Activated effector memory CD4-positive, alpha-beta T cell treated with Interleukin-2 at 50 U/mL for 16 hours (primary cell): ENCODE data around the gene ARPC4.
"Not testable (repeated sequence)": the region's sequence is repeated elsewhere in the genome, so short reads cannot be mapped to it uniquely, and the experiment has no call there.

Source experiments
- DNase-seq: peaks from one replicate; pipeline ENCODE4 v3.0.0-alpha.2; 2020

Gene ARPC4

DNA sequence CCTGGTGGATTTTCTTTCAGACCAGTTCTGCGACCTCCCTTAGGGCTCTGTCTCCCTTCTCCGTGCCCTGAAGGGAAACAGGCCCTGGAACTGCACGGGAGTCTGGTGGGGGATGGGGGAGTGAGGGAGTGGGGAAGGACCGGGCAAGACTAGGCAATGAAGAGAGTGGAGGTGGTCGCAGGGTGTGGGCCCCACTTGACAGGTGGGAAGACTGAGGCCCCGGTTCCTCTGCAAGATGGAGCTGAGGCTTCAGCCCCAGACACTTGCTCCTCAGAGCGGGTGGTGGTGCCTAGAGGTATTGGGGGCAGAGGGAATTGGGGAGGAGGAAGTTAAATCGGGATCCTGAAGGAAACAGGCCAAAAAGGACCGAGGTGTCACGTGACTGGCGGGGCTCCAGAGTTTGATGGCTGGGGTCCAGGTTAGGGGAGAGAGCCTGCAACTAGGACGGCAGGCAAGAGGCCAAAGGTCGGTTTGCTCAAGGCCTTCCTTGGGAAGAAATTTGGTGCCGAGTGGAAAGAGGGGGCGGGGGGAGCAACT, 22.5 kb upstream of the ARPC4 start:
- no peak for DNase-seq

DNA sequence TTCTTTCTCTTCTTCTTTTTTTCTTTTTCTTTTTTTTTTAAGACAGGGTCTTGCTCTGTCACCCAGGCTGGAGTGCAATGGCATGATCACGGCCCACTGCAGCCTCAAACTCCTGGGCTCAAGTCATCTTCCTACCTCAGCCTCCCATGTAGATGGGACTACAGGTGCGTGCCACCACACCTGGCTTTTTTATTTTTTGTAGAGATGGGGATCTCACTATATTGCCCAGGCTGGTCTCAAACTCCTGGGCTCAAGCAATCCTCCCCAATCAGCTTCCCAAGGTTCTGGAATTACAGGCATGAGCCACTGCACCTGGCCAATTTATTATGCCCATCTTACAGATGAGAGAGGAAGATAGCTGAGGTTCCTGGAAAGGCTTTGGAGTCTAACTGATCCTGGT, 21.9 kb upstream of the ARPC4 start:
- DNase-seq = not testable (repeated sequence)

- DNase-seq = no peak
These were observed 15.8 kb upstream of the ARPC4 start for GRCh38 chr3:9776896-9777693.

DNA sequence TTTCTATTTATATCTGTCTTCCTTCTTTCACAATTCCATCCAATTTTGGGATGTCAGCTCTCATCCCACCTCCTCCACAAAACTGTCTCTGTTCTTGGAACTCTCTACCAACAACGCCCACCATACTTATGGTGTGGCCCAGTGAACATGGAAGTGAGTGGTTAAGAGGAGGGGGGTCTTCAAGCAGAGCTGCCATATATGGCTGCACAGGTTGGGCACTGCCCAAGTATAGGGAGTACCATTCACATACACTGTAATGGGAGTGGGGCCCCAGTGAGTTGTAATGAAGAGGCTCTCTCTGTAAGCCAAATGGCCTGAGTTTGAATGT, 15.2 kb upstream of the ARPC4 start:
- DNase-seq = no peak

- DNase-seq = no peak
These were observed 14.5 kb upstream of the ARPC4 start for GRCh38 chr3:9778143-9779074.

DNA sequence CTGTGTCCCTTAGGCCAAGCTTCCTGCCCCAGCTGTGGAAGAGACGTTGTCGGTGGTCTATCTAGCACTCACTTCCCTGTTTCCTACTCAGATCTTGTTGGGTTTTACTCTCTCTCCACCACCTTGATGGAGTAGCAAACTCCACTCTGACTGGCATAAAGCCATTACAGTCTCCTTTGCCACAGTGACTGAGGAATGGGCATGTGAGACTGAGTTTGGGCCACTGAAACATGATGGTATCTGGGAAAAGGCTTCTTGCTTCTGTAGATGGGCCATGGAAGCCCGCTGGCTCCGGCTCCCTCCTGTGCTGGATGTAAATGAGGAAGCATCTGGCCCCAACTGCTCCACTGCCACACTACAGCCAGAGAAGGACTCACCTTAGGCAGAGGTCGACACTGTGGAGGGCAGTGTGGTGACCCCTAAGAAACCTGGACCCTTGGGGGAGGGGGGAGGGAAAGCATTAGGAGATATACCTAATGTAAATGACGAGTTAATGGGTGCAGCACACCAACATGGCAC, 13.7 kb upstream of the ARPC4 start:
- no peak for DNase-seq

- DNase-seq = no peak
These were observed 13.0 kb upstream of the ARPC4 start for GRCh38 chr3:9779721-9780457.

DNA sequence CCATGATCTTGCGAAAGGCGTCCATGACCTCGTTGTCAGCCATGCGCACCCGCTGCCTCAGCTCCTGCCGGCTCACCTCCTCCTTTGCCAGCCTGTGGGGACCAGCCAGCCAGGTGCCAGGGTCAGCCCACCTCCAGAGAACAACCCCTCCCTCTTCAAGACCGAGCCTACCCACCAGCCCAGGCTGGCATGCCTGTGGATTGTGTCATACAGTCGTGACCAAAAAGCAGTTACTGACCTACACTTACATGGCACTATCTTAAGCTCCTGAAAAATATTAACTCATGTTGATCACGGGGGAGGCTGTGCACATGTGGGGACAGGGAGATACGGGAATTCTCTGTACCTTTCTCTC, 12.4 kb upstream of the ARPC4 start:
- DNase-seq = no peak

DNA sequence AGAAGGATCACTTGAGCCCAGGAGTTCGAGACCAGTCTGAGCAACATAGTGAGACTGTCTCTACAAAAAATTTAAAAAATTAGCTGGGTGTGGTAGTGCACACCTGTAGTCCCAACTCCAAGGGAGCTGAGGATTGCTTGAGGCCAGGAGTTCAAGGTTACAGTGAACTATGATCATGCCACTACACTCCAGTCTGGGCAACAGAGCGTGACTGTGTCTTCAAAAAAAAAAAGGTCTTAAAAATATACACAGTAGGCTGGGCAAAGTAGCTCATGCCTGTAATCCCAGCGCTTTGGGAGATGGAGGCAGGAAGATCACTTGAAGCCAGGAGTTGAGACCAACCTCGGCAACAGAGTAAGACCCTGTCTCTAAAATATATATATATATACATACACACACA, 12.0 kb upstream of the ARPC4 start:
- DNase-seq = no peak

DNA sequence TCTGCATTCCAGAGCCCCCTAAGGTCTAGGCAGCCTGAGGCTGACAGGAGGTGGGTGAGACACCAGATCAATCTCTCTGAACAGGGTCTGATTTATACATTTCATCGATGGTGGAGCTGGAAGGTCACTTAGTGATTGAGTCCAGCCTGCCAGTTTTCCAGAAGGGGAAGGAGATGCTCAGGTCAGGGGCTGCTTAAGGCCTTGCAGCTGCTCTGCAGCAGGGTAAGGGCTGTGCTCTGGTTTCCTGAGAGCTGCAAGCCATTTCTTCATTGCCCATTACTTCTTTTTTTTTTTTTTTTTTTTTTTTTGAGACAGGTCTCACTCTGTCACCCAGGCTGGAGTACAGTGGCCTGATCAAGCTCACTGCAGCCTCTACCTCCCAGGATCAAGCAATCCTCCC, 11.3 kb upstream of the ARPC4 start:
- DNase-seq = no peak

- DNase-seq = no peak
These were observed 10.8 kb upstream of the ARPC4 start for GRCh38 chr3:9781978-9782603.

GRCh38 chr3:9782770-9783169, 10.1 kb upstream of the ARPC4 start:
- no peak for DNase-seq

DNA sequence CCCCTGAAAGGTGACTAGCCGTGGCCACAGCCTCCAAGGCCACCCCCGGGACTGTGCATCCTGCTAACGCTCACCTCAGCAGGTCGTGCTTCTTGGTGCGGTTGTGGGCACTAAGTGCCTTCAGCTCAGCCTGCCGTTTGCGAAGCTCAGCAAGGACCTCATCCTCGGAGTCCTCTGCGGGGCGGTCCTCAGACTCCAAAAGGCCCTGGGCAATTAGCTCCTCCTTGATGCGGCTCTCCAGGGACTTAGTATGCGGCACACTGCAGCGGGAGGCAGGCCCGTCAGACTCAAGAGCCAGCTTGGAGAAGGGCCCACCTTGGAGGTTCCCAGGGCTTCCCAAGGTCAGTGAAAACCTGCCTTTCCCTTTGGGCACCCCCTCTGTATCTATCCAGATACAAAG, 8.9 kb upstream of the ARPC4 start:
- DNase-seq = no peak

DNA sequence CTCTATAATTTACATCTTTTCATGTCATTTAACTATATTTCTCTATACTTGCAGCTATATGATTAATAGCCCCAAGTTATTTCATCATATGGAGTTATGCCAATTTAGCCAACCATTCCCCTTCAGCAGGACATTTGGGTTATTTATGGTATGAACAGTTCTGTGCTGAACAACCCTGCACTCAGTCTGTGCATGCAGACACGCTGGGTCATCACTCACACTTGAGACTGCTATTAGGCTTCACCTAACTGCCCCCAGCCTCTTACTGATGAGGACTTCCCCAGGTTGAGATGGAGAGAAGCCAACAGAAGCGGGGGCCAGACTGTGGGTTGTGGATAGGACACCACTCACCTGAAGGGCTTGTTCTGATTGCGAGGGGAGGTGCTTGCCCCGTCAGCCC, 7.9 kb upstream of the ARPC4 start:
- DNase-seq = no peak

GRCh38 chr3:9785602-9786001, 7.3 kb upstream of the ARPC4 start:
- DNase-seq = no peak

- DNase-seq = no peak
These were observed 6.6 kb upstream of the ARPC4 start for GRCh38 chr3:9786209-9786739.

- DNase-seq = no peak
These were observed 5.8 kb upstream of the ARPC4 start for GRCh38 chr3:9786825-9787669.

DNA sequence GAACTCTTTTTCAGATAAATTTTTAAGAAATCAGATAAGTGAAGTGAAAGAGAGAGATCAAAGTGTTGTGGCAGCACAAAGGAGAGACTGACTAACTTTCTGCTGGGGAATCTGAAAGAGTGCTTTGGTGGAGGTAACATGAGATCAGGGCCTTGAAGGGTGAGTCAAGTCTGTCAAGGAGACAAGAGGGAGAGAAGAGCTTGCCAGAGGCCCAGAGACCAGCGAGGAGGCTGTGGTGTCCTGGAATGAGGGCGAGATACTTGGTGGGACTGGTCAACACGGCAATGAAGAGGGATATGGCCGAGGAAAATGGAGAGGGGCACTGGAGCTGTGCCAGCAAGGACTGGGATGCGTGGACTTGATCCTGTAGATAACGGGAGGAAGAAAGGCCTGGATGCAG, 5.2 kb upstream of the ARPC4 start:
- no peak for DNase-seq

GRCh38 chr3:9791127-9791526, 1.8 kb upstream of the ARPC4 start:
- no peak for DNase-seq

GRCh38 chr3:9791790-9792404, 985 bp upstream of the ARPC4 start:
- DNase-seq = no peak
